K562 (cell line): ENCODE data around the gene ZSCAN21. TPM values are rescaled to one million over a fixed set of nuclear protein-coding genes. Genes with fewer than 3 reads are reported as not detected.
A peak's percentile ranks its signal among the peaks of the same experiment; 100 is the strongest.

Experiments
- C11orf30 ChIP-seq: fragments of 450-650 bp; IDR thresholded peaks from 2 replicates; pipeline ENCODE4 v1.6.1; 2016; ENCODE audit warnings: low read depth, mild to moderate bottlenecking
- JUN ChIP-seq, 2 experiments: sonication (generic) in 1 of 2; formaldehyde crosslinking in 1 of 2; IDR thresholded peaks; 2 replicates each; pipeline versions ENCODE4 v1.6.1 to v1.8.0; 2012 to 2022; ENCODE audit warnings: borderline replicate concordance in 2 of 2, mild to moderate bottlenecking in 2 of 2, improper control_type of control experiment in 1 of 2, low read depth in 1 of 2, low read length in 1 of 2, missing genetic modification reagents in 1 of 2
- NCOA6 ChIP-seq: fragments of 450-650 bp; IDR thresholded peaks from 2 replicates; pipeline ENCODE4 v1.6.1; 2017; ENCODE audit warnings: mild to moderate bottlenecking
- NELFE ChIP-seq: IDR thresholded peaks from 2 replicates; pipeline ENCODE4 v1.6.1; 2011; ENCODE audit warnings: mild to moderate bottlenecking; ENCODE audit not compliant: insufficient read depth, insufficient read length
- PHF20 ChIP-seq: fragments of 450-650 bp; IDR thresholded peaks from 2 replicates; pipeline ENCODE4 v1.6.1; 2018; ENCODE audit not compliant: partially characterized antibody
- SP1 ChIP-seq: sonication (generic); formaldehyde crosslinking; IDR thresholded peaks from 2 replicates; pipeline ENCODE4 v1.8.1; 2022; ENCODE audit warnings: mild to moderate bottlenecking, missing genetic modification reagents
- SREBF2 ChIP-seq: sonication (generic); formaldehyde crosslinking; IDR thresholded peaks from 2 replicates; pipeline ENCODE4 v1.4.0; 2020; ENCODE audit warnings: mild to moderate bottlenecking, missing genetic modification reagents
- TAF1 ChIP-seq: IDR thresholded peaks from 2 replicates; pipeline ENCODE4 v1.6.1; 2011; ENCODE audit warnings: mild to moderate bottlenecking, low read length, moderate library complexity; ENCODE audit not compliant: insufficient read depth, control insufficient read depth, severe bottlenecking; ENCODE audit errors: extremely low read depth
- TAL1 ChIP-seq: fragments of 450-650 bp; IDR thresholded peaks from 2 replicates; pipeline ENCODE4 v1.6.1; 2016; ENCODE audit warnings: mild to moderate bottlenecking
- TEAD1 ChIP-seq, 2 experiments: fragments of 450-650 bp in 1 of 2; sonication (generic) in 1 of 2; formaldehyde crosslinking; IDR thresholded peaks; 2 replicates each; pipeline versions ENCODE4 v1.4.0 to v1.8.0; 2020 to 2022; ENCODE audit warnings: mild to moderate bottlenecking in 2 of 2, missing genetic modification reagents in 1 of 2
- ZBTB7A ChIP-seq: IDR thresholded peaks from 2 replicates; pipeline ENCODE4 v1.6.1; 2011; ENCODE audit warnings: low read depth, mild to moderate bottlenecking, low read length, moderate library complexity, borderline replicate concordance; ENCODE audit not compliant: control insufficient read depth
- ZNF133 ChIP-seq: fragments of 250-450 bp; sonication (Bioruptor Pico); IDR thresholded peaks from 2 replicates; pipeline ENCODE4 v1.4.0; 2020; ENCODE audit warnings: mild to moderate bottlenecking
- ZNF696 ChIP-seq: fragments of 250-450 bp; sonication (Bioruptor Pico); conservative IDR thresholded peaks from 2 replicates; pipeline ENCODE4 v1.4.0; 2020; ENCODE audit warnings: mild to moderate bottlenecking, moderate library complexity
- polyA plus RNA-seq, 8 experiments: library from polyadenylated mRNA; depleted of rRNA in 4 of 8; stranded (reverse) in 5 of 8; unstranded in 3 of 8; fragments of >200 nt; fragmentation: Nextera tagmentation in 2 of 8; fragmentation: Illumina TruSeq in 1 of 8; extraction: Ambion mirVana in 2 of 8; extraction: Trizol in 1 of 8; gene quantifications; 2 replicates each; pipeline versions ENCODE4 v1.2.1 to v1.2.3, GENCODE V29; 2011 to 2014; ENCODE audit warnings: inconsistent platforms in 1 of 8, missing spikeins in 1 of 8
- total RNA-seq, 7 experiments: library from RNA; depleted of rRNA in 6 of 7; stranded (reverse); fragments of >200 nt in 6 of 7; fragmentation: Illumina TruSeq in 2 of 7; extraction: Trizol in 2 of 7; gene quantifications; 2 replicates each; pipeline versions ENCODE4 v1.2.1 to v1.2.3, GENCODE V29; 2011 to 2021; ENCODE audit warnings: low replicate concordance in 1 of 7
- TF ChIP-seq, protein P1 (sequence below): sonication (generic); formaldehyde crosslinking; IDR thresholded peaks from 2 replicates; pipeline ENCODE4 v1.8.1; 2023; ENCODE audit warnings: missing genetic modification reagents, mild to moderate bottlenecking, borderline replicate concordance
- TF ChIP-seq, protein P2 (sequence below): fragments of 450-650 bp; IDR thresholded peaks from 2 replicates; pipeline ENCODE4 v1.6.1; 2016; ENCODE audit warnings: antibody characterized with exemption
- TF ChIP-seq, protein P3 (sequence below): fragments of 250-450 bp; sonication (Bioruptor Pico); IDR thresholded peaks from 2 replicates; pipeline ENCODE4 v1.4.0; 2020

Gene ZSCAN21
- total and polyA plus RNA-seq, 9 of the 15 experiments (the other 6 are each of a cell fraction or from before 2014, with no cell fraction given), result 5.9 to 15.5 (median 13.2) TPM

DNA sequence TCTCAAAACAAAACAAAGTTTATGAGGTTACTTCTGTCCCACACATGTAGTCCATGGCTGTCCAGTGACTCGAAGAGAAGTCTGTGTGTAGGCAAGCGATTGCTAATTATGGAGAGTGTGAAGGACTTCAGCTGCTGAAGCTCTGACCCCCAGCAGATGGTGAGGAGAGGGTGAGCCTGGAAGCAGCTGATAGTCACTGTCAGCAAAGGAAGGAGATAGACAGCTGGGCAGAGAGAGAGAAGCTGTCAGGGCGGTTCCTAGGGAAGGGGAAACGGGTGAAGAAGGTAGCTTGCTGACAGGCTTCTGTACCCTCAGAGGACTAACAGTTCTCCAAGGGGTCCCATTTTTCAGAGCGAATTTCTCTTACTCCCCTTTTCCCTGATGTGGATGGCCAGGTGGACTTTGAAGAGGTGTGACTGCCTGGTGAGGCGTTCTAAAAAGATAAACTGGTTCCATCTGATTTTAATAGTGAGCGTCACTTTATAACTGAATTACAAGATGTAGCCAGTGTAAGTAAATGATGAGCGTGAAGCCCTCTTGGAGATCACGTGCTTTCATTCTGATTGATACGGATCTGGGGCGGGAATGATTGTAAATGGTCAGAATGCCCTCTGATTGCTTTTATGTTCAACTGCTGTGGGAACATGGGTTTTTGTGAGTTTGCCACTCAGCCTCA, 12.1 kb downstream of the ZSCAN21 start (continued):
- TF ChIP-seq, protein P1, sequence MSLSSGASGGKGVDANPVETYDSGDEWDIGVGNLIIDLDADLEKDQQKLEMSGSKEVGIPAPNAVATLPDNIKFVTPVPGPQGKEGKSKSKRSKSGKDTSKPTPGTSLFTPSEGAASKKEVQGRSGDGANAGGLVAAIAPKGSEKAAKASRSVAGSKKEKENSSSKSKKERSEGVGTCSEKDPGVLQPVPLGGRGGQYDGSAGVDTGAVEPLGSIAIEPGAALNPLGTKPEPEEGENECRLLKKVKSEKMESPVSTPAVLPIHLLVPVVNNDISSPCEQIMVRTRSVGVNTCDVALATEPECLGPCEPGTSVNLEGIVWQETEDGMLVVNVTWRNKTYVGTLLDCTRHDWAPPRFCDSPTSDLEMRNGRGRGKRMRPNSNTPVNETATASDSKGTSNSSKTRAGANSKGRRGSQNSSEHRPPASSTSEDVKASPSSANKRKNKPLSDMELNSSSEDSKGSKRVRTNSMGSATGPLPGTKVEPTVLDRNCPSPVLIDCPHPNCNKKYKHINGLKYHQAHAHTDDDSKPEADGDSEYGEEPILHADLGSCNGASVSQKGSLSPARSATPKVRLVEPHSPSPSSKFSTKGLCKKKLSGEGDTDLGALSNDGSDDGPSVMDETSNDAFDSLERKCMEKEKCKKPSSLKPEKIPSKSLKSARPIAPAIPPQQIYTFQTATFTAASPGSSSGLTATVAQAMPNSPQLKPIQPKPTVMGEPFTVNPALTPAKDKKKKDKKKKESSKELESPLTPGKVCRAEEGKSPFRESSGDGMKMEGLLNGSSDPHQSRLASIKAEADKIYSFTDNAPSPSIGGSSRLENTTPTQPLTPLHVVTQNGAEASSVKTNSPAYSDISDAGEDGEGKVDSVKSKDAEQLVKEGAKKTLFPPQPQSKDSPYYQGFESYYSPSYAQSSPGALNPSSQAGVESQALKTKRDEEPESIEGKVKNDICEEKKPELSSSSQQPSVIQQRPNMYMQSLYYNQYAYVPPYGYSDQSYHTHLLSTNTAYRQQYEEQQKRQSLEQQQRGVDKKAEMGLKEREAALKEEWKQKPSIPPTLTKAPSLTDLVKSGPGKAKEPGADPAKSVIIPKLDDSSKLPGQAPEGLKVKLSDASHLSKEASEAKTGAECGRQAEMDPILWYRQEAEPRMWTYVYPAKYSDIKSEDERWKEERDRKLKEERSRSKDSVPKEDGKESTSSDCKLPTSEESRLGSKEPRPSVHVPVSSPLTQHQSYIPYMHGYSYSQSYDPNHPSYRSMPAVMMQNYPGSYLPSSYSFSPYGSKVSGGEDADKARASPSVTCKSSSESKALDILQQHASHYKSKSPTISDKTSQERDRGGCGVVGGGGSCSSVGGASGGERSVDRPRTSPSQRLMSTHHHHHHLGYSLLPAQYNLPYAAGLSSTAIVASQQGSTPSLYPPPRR (CRISPR knock-in tag), result no peak
- TF ChIP-seq ZBTB7A (no peak), C11orf30 (no peak), PHF20 (no peak), TAL1 (peak; percentile 93), SREBF2 (CRISPR knock-in tag) (no peak), TEAD1 (CRISPR knock-in tag; IDR thresholded peaks at IDR 0.05) (no peak), NCOA6 (no peak), SP1 (CRISPR knock-in tag) (no peak), TAF1 (no peak), NELFE (no peak), JUN (IDR thresholded peaks at IDR 0.05; ENCODE audit: borderline replicate concordance, low read depth, low read length) (no peak), JUN (CRISPR knock-in tag; IDR thresholded peaks at IDR 0.05; ENCODE audit: borderline replicate concordance) (no peak), ZNF696 (CRISPR knock-in tag) (no peak), ZNF133 (CRISPR knock-in tag) (no peak)
- TF ChIP-seq, protein P2, sequence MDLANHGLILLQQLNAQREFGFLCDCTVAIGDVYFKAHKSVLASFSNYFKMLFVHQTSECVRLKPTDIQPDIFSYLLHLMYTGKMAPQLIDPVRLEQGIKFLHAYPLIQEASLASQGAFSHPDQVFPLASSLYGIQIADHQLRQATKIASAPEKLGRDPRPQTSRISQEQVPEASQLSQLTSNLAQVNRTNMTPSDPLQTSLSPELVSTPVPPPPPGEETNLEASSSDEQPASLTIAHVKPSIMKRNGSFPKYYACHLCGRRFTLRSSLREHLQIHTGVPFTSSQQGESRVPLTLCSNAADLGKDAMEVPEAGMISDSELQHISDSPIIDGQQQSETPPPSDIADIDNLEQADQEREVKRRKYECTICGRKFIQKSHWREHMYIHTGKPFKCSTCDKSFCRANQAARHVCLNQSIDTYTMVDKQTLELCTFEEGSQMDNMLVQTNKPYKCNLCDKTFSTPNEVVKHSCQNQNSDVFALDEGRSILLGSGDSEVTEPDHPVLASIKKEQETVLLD, result no peak
- TF ChIP-seq, protein P3, sequence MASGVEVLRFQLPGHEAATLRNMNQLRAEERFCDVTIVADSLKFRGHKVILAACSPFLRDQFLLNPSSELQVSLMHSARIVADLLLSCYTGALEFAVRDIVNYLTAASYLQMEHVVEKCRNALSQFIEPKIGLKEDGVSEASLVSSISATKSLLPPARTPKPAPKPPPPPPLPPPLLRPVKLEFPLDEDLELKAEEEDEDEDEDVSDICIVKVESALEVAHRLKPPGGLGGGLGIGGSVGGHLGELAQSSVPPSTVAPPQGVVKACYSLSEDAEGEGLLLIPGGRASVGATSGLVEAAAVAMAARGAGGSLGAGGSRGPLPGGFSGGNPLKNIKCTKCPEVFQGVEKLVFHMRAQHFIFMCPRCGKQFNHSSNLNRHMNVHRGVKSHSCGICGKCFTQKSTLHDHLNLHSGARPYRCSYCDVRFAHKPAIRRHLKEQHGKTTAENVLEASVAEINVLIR, result no peak
